Neural cell (in vitro differentiated cells): ENCODE results near the gene MAB21L3. TPM values are rescaled to one million over a fixed set of nuclear protein-coding genes. Genes with fewer than 3 reads are reported as not detected.

ENCODE experiments used
- H2AFZ ChIP-seq: fragments of 200-600, 300-800 bp; sonication (generic), shearing (Covaris generic); 2 replicates; pipeline ENCODE4 v1.6.0; 2014; ENCODE audit warnings: low read depth, mild to moderate bottlenecking, antibody characterized with exemption, low read length, moderate library complexity
- H3F3A ChIP-seq: fragments of 200-600 bp; shearing (Covaris generic); 2 replicates; pipeline ENCODE4 v1.6.1; 2016; ENCODE audit warnings: mild to moderate bottlenecking, moderate library complexity, mixed read lengths, antibody characterized with exemption, low read length; ENCODE audit not compliant: insufficient read depth, poor library complexity, severe bottlenecking
- H3K27ac ChIP-seq: fragments of 200-600, 300-800 bp; sonication (generic), shearing (Covaris generic); 2 replicates; pipeline ENCODE4 v1.5.1; 2014; ENCODE audit warnings: mild to moderate bottlenecking, low read length, moderate library complexity
- H3K27me3 ChIP-seq: fragments of 300-800, 200-600 bp; sonication (generic), shearing (Covaris generic); 2 replicates; pipeline ENCODE4 v1.6.0; 2014; ENCODE audit warnings: mild to moderate bottlenecking, low read depth, low read length, moderate library complexity; ENCODE audit not compliant: insufficient read depth
- H3K36me3 ChIP-seq: fragments of 300-800, 200-600 bp; sonication (generic), shearing (Covaris generic); 2 replicates; pipeline ENCODE4 v1.5.1; 2014; ENCODE audit warnings: mild to moderate bottlenecking, antibody characterized with exemption, low read length, moderate library complexity; ENCODE audit not compliant: insufficient read depth
- H3K4me2 ChIP-seq: fragments of 300-800, 200-600 bp; sonication (generic), shearing (Covaris generic); 2 replicates; pipeline ENCODE4 v1.6.0; 2014; ENCODE audit warnings: mild to moderate bottlenecking, low read length
- H3K4me3 ChIP-seq: fragments of 300-800, 200-600 bp; sonication (generic), shearing (Covaris generic); 2 replicates; pipeline ENCODE4 v1.5.1; 2014; ENCODE audit warnings: mild to moderate bottlenecking, low read length, moderate library complexity
- H3K79me2 ChIP-seq: fragments of 200-600 bp; shearing (Covaris generic); replicated peaks from 2 replicates; pipeline ENCODE4 v1.6.0; 2014; ENCODE audit warnings: mild to moderate bottlenecking, low read length, moderate library complexity; ENCODE audit not compliant: insufficient read depth
- H3K9ac ChIP-seq: fragments of 300-800, 200-600 bp; sonication (generic), shearing (Covaris generic); 2 replicates; pipeline ENCODE4 v1.6.1; 2016; ENCODE audit warnings: mild to moderate bottlenecking, low read length, mixed read lengths
- H3K9me2 ChIP-seq: fragments of 200-600 bp; shearing (Covaris generic); 2 replicates; pipeline ENCODE4 v1.6.1; 2016; ENCODE audit warnings: mild to moderate bottlenecking, low read length, mixed read lengths; ENCODE audit not compliant: insufficient read depth
- H3K9me3 ChIP-seq: fragments of 200-600, 300-800 bp; sonication (generic), shearing (Covaris generic); 2 replicates; pipeline ENCODE4 v1.6.1; 2016; ENCODE audit warnings: mild to moderate bottlenecking, mixed run types, low read length, moderate library complexity, mixed read lengths
- H4K20me1 ChIP-seq: fragments of 200-600 bp; shearing (Covaris generic); 2 replicates; pipeline ENCODE4 v1.6.1; 2016; ENCODE audit warnings: mild to moderate bottlenecking, mixed run types; ENCODE audit not compliant: insufficient read depth
- CTCF ChIP-seq: fragments of 450-650 bp; IDR thresholded peaks from 2 replicates; pipeline ENCODE4 v1.5.1; 2014; ENCODE audit warnings: antibody characterized with exemption, mild to moderate bottlenecking, moderate library complexity; ENCODE audit not compliant: poor library complexity, severe bottlenecking
- EP300 ChIP-seq: fragments of 450-650 bp; conservative IDR thresholded peaks from 2 replicates; pipeline ENCODE4 v1.6.1; 2014; ENCODE audit warnings: antibody characterized with exemption, mild to moderate bottlenecking, moderate library complexity; ENCODE audit not compliant: poor library complexity, severe bottlenecking
- EZH2 ChIP-seq: fragments of 200-600, 300-800 bp; shearing (Covaris generic), sonication (generic); IDR thresholded peaks from 2 replicates; pipeline ENCODE4 v1.6.1; 2014; ENCODE audit warnings: antibody characterized with exemption, low read length, borderline replicate concordance, mild to moderate bottlenecking; ENCODE audit not compliant: insufficient read depth, poor library complexity, severe bottlenecking
- MXI1 ChIP-seq: fragments of 450-650 bp; conservative IDR thresholded peaks from 2 replicates; pipeline ENCODE4 v1.6.1; 2014; ENCODE audit warnings: antibody characterized with exemption, mild to moderate bottlenecking; ENCODE audit not compliant: poor library complexity, severe bottlenecking
- POLR2AphosphoS5 ChIP-seq: IDR thresholded peaks from 2 replicates; pipeline ENCODE4 v1.6.1; 2012
- RAD21 ChIP-seq: fragments of 450-650 bp; conservative IDR thresholded peaks from 2 replicates; pipeline ENCODE4 v1.6.1; 2014; ENCODE audit warnings: antibody characterized with exemption, mild to moderate bottlenecking, moderate library complexity
- REST ChIP-seq: IDR thresholded peaks from 2 replicates; pipeline ENCODE4 v1.6.1; 2012; ENCODE audit warnings: borderline replicate concordance
- SMC3 ChIP-seq: fragments of 450-650 bp; conservative IDR thresholded peaks from 2 replicates; pipeline ENCODE4 v1.6.1; 2014; ENCODE audit warnings: antibody characterized with exemption, mild to moderate bottlenecking, moderate library complexity; ENCODE audit not compliant: poor library complexity
- TAF1 ChIP-seq: IDR thresholded peaks from 2 replicates; pipeline ENCODE4 v1.6.1; 2012; ENCODE audit warnings: low read depth
- polyA plus RNA-seq: library from polyadenylated mRNA; depleted of rRNA; stranded (reverse); fragments of >200 nt; gene quantifications from 2 replicates; pipeline ENCODE4 v1.2.3, GENCODE V29; 2014

Gene MAB21L3
- polyA plus RNA-seq, 1 donor from 2014 or later: not detected

GRCh38 chr1:116169898-116170297, 58.7 kb downstream of the MAB21L3 start:
- H3K9me2 ChIP-seq: no peaks in the 10 kb centered on the region
- no peak overlapping the region for H3K27ac ChIP-seq
- H3K4me2 ChIP-seq: no peak overlapping the region
- H3K79me2 ChIP-seq: no peaks in the 10 kb centered on the region
- no peak overlapping the region for H3K4me3 ChIP-seq
- TF ChIP-seq SMC3 (no peak), EZH2 (no peak), POLR2AphosphoS5 (no peak), MXI1 (no peak), CTCF (no peak), REST (no peak), RAD21 (no peak), TAF1 (no peak), EP300 (no peak)
- H3K9ac ChIP-seq: no peak overlapping the region
- H4K20me1 ChIP-seq: no peaks in the 10 kb centered on the region
- peaks cover 9% of the 10 kb centered on the region for H3K27me3 ChIP-seq
- no peaks in the 10 kb centered on the region for H3F3A ChIP-seq
- no peaks in the 10 kb centered on the region for H3K9me3 ChIP-seq
- H2AFZ ChIP-seq: no peak overlapping the region
- H3K36me3 ChIP-seq: no peaks in the 10 kb centered on the region

DNA sequence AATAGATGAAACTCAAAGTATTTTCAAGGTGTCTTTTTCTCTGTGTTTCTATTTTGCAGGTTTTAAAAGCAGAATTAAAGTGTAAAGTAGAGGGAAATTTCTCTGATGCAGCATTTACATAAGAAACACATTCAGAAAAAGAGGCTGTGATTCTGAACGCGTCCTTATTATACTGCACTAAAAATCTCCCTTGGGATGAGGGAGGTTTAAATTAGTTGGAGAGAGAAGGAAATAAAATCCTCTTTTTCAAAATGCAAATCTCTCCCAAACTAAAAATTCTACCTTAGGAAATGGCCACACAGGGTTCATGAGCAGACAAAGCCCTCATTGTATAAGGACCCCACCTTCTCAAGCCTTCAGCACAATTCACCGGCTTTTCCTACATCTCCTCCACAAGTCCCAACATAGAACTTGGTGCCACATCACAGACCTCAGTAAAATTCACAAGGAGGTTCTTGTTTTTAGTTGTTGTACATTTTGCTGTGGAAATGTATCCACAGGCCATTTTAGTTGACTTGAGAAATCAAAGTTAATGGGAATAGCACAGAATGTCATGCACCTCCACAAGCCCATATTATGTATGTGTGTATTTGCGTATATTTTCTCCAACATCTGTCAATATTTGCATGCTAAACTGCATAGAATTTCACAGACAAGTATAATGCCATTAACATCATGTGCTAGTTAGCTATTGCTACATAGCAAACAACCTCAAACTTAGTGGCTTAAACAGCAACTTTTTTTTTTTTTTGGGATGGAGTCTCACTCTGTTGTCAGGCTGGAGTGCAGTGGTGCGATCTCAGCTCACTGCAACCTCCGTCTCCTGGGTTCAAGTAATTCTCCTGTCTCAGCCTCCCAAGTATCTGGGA, 59.8 kb downstream of the MAB21L3 start:
- Histone ChIP-seq H3K27ac (no peak overlapping the region), H3K36me3 (no peaks in the 10 kb centered on the region), H3K9me2 (no peaks in the 10 kb centered on the region), H3K9me3 (no peaks in the 10 kb centered on the region), H3K79me2 (no peaks in the 10 kb centered on the region), H2AFZ (no peak overlapping the region), H3K27me3 (peaks cover 9% of the 10 kb centered on the region), H3K4me3 (no peak overlapping the region), H3F3A (no peaks in the 10 kb centered on the region), H3K9ac (no peak overlapping the region), H3K4me2 (no peak overlapping the region), H4K20me1 (no peaks in the 10 kb centered on the region)
- TF ChIP-seq EP300: no peak
- no peak for TF ChIP-seq RAD21
- no peak for TF ChIP-seq REST
- TF ChIP-seq EZH2: no peak
- no peak for TF ChIP-seq TAF1
- TF ChIP-seq POLR2AphosphoS5: no peak
- TF ChIP-seq MXI1: no peak
- no peak for TF ChIP-seq CTCF
- no peak for TF ChIP-seq SMC3
